SK-N-SH (cell line): ENCODE measurements around the gene IFNG-AS1. TPM values are rescaled to one million over a fixed set of nuclear protein-coding genes. Genes with fewer than 3 reads are reported as not detected.

Experiments used
- CTCF ChIA-PET: fragments of 300-600, 350-600 bp; formaldehyde crosslinking; extraction: SDS; loops from one replicate; lab custom pipeline; 2021; lab: Yijun Ruan, JAX
- POLR2A ChIA-PET: fragments of 350-600 bp; sonication (Branson Sonifier 250); formaldehyde crosslinking; extraction: SDS; loops from one replicate; lab custom pipeline; 2020; ENCODE audit warnings: antibody characterized with exemption, inconsistent platforms; lab: Yijun Ruan, JAX
- DNase-seq: peaks from one replicate; pipeline ENCODE4 v3.0.0; 2012
- H2AFZ ChIP-seq: fragments of 200-600 bp; sonication (generic); 2 replicates; pipeline ENCODE4 v1.8.1; 2016; ENCODE audit warnings: antibody characterized with exemption, mild to moderate bottlenecking, low read depth
- H3F3A ChIP-seq: fragments of 200-600 bp; sonication (generic); replicated peaks from 2 replicates; pipeline ENCODE3; 2016; ENCODE audit warnings: antibody characterized with exemption, mild to moderate bottlenecking; ENCODE audit not compliant: insufficient read depth
- H3K27ac ChIP-seq, 2 experiments: fragments of 200-500 bp in 1 of 2; fragments of 200-600 bp in 1 of 2; sonication (Bioruptor generic) in 1 of 2; sonication (generic), shearing (Covaris generic) in 1 of 2; 2 replicates each; pipeline versions ENCODE4 v1.5.1 to v1.6.1; 2014 to 2016; ENCODE audit warnings: low read depth in 2 of 2, inconsistent platforms in 1 of 2, low read length in 1 of 2, mild to moderate bottlenecking in 1 of 2, mixed read lengths in 1 of 2
- H3K27me3 ChIP-seq: fragments of 200-600 bp; sonication (generic), shearing (Covaris generic); 2 replicates; pipeline ENCODE4 v1.6.1; 2016; ENCODE audit warnings: mixed run types; ENCODE audit not compliant: insufficient read depth
- H3K36me3 ChIP-seq, 2 experiments: fragments of 200-500 bp in 1 of 2; fragments of 200-600 bp in 1 of 2; sonication (Bioruptor generic) in 1 of 2; sonication (generic) in 1 of 2; replicated peaks in 1 of 2; 2 replicates each; pipeline versions ENCODE3 to v1.5.1; 2014 to 2016; ENCODE audit warnings: low read length in 1 of 2, mild to moderate bottlenecking in 1 of 2; ENCODE audit not compliant: insufficient read depth in 2 of 2, control insufficient read depth in 1 of 2
- H3K4me1 ChIP-seq, 2 experiments: fragments of 200-500 bp in 1 of 2; fragments of 200-600 bp in 1 of 2; sonication (Bioruptor generic) in 1 of 2; sonication (generic), shearing (Covaris generic) in 1 of 2; 2 replicates each; pipeline versions ENCODE4 v1.5.1 to v1.6.1; 2014 to 2016; ENCODE audit warnings: low read depth in 1 of 2, low read length in 1 of 2, mixed run types in 1 of 2; ENCODE audit not compliant: insufficient read depth in 2 of 2, control insufficient read depth in 1 of 2
- H3K4me2 ChIP-seq: fragments of 200-600 bp; sonication (generic), shearing (Covaris generic); 2 replicates; pipeline ENCODE4 v1.6.1; 2017; ENCODE audit warnings: mixed run types
- H3K4me3 ChIP-seq, 2 experiments: fragments of 200-500 bp in 1 of 2; fragments of 200-600 bp in 1 of 2; sonication (Bioruptor generic) in 1 of 2; sonication (generic), shearing (Covaris generic) in 1 of 2; 2 replicates each; pipeline versions ENCODE4 v1.5.1 to v1.8.1; 2014 to 2016; ENCODE audit warnings: low read depth in 2 of 2, inconsistent platforms in 1 of 2, low read length in 1 of 2, mild to moderate bottlenecking in 1 of 2, mixed read lengths in 1 of 2, moderate library complexity in 1 of 2
- H3K79me2 ChIP-seq: fragments of 200-600 bp; sonication (generic); 2 replicates; pipeline ENCODE4 v1.8.1; 2017; ENCODE audit warnings: mild to moderate bottlenecking; ENCODE audit not compliant: insufficient read depth
- H3K9ac ChIP-seq: fragments of 200-600 bp; sonication (generic); 2 replicates; pipeline ENCODE4 v1.6.1; 2017; ENCODE audit warnings: mixed run types
- H3K9me2 ChIP-seq: fragments of 200-600 bp; sonication (generic); 2 replicates; pipeline ENCODE4 v1.6.1; 2017; ENCODE audit warnings: mixed run types
- H3K9me3 ChIP-seq: fragments of 200-600 bp; sonication (generic); 2 replicates; pipeline ENCODE4 v1.6.1; 2017; ENCODE audit warnings: mixed run types, mild to moderate bottlenecking, moderate library complexity
- H4K20me1 ChIP-seq: fragments of 200-600 bp; sonication (generic); 2 replicates; pipeline ENCODE4 v1.6.1; 2017; ENCODE audit warnings: mild to moderate bottlenecking, mixed run types; ENCODE audit not compliant: insufficient read depth
- CTCF ChIP-seq: fragments of 200-600 bp; sonication (generic); IDR thresholded peaks from 2 replicates; pipeline ENCODE4 v1.6.1; 2017; ENCODE audit warnings: antibody characterized with exemption, mild to moderate bottlenecking, moderate library complexity
- EZH2phosphoT487 ChIP-seq: fragments of 200-600 bp; sonication (generic); IDR thresholded peaks from 2 replicates; pipeline ENCODE4 v1.6.1; 2017; ENCODE audit warnings: low read depth, mixed run types, mild to moderate bottlenecking, antibody characterized with exemption, moderate library complexity, borderline replicate concordance
- FOXJ3 ChIP-seq: sonication (generic); formaldehyde crosslinking; IDR thresholded peaks from 2 replicates; pipeline ENCODE4 v1.5.1; 2020; ENCODE audit warnings: mild to moderate bottlenecking, missing genetic modification reagents
- GABPA ChIP-seq: IDR thresholded peaks from 2 replicates; pipeline ENCODE4 v1.4.0; 2012; ENCODE audit warnings: low read depth, mild to moderate bottlenecking
- MEF2A ChIP-seq: IDR thresholded peaks from 2 replicates; pipeline ENCODE4 v1.4.0; 2012; ENCODE audit warnings: low read depth, borderline replicate concordance
- POLR2AphosphoS5 ChIP-seq: IDR thresholded peaks from 2 replicates; pipeline ENCODE4 v1.6.1; 2012; ENCODE audit warnings: low read depth, low read length
- RAD21 ChIP-seq: IDR thresholded peaks from 2 replicates; pipeline ENCODE4 v1.6.1; 2012; ENCODE audit warnings: mild to moderate bottlenecking, low read length
- RFX5 ChIP-seq: IDR thresholded peaks from 2 replicates; pipeline ENCODE4 v1.6.1; 2012; ENCODE audit warnings: mild to moderate bottlenecking, improper control_type of control experiment, low read length
- SMC3 ChIP-seq: IDR thresholded peaks from 2 replicates; pipeline ENCODE4 v1.6.1; 2012; ENCODE audit warnings: low read depth, low read length, improper control_type of control experiment
- TAF1 ChIP-seq: IDR thresholded peaks from 2 replicates; pipeline ENCODE4 v1.6.1; 2012; ENCODE audit warnings: low read depth, mild to moderate bottlenecking, low read length, moderate library complexity, borderline replicate concordance
- TCF12 ChIP-seq: IDR thresholded peaks from 2 replicates; pipeline ENCODE4 v1.4.0; 2012
- YY1 ChIP-seq: IDR thresholded peaks from 2 replicates; pipeline ENCODE4 v1.4.0; 2012; ENCODE audit warnings: low read depth, mild to moderate bottlenecking
- WGBS: methylation state at CpG from one replicate; pipeline ENCODE4 v1.1.6; 2017; ENCODE audit warnings: low lambda C conversion rate; 5-methylcytosine and 5-hydroxymethylcytosine counted together
- polyA plus RNA-seq, 3 experiments: library from polyadenylated mRNA; depleted of rRNA; stranded (reverse); fragments of >200 nt; gene quantifications; 2 replicates each; pipeline ENCODE4 v1.2.3, GENCODE V29; 2012
- TF ChIP-seq, protein P1 (sequence below): IDR thresholded peaks from 2 replicates; pipeline ENCODE4; 2012

The IFNG-AS1 gene
- polyA plus RNA-seq, 1 of the 3 experiments (the other 2 are of a cell fraction): not detected

DNA sequence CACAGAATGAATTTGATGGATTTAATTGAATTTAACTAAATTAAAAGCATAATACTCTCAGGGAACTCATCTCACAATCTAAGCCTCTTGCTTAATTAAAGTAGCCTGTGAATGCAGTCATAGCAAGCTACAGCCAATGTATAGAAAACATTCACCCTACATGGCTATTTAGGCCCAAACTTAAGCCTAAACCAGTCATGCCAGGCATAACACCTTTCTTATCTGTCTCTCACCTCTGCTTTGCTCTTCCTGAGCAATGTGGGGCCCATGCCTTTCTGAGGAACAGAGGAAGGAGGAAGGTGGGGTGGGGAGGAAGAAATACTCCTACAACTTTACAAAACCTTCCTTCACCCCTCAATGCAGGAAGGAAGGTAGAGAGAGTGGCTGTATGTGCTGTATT lies 29.1 kb downstream of the IFNG-AS1 start:
- H3K9ac ChIP-seq: no peak overlapping the region
- H3K9me3 ChIP-seq: no peaks in the 10 kb centered on the region
- ChIA-PET POLR2A (no interaction called here), CTCF (interaction anchor here (2.6 kb wide), 1 partner anchor 23 kb away, joined by 6 read pairs; no protein-coding TSS in a partner anchor)
- no peaks in the 10 kb centered on the region for H3F3A ChIP-seq
- no peaks in the 10 kb centered on the region for H3K36me3 ChIP-seq
- no peak overlapping the region for H2AFZ ChIP-seq
- no peak for DNase-seq
- H3K4me1 ChIP-seq: no peaks in the 10 kb centered on the region
- TF ChIP-seq SMC3: no peak
- TF ChIP-seq RAD21: no peak
- TF ChIP-seq CTCF: no peak
- TF ChIP-seq TAF1: no peak
- no peak for TF ChIP-seq GABPA
- no peak for TF ChIP-seq POLR2AphosphoS5
- no peak for TF ChIP-seq EZH2phosphoT487
- no peak for TF ChIP-seq FOXJ3 (CRISPR knock-in tag)
- TF ChIP-seq, protein P1, sequence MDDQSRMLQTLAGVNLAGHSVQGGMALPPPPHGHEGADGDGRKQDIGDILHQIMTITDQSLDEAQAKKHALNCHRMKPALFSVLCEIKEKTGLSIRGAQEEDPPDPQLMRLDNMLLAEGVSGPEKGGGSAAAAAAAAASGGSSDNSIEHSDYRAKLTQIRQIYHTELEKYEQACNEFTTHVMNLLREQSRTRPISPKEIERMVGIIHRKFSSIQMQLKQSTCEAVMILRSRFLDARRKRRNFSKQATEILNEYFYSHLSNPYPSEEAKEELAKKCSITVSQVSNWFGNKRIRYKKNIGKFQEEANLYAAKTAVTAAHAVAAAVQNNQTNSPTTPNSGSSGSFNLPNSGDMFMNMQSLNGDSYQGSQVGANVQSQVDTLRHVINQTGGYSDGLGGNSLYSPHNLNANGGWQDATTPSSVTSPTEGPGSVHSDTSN: no peak
- H3K4me2 ChIP-seq: no peak overlapping the region
- H3K79me2 ChIP-seq: no peaks in the 10 kb centered on the region
- H3K9me2 ChIP-seq: no peaks in the 10 kb centered on the region
- no peaks in the 10 kb centered on the region for H4K20me1 ChIP-seq
- H3K27ac ChIP-seq: no peak overlapping the region
- H3K4me3 ChIP-seq: no peak overlapping the region
- H3K27me3 ChIP-seq: no peaks in the 10 kb centered on the region

GRCh38 chr12:68020049-68020448 lies 30.8 kb downstream of the IFNG-AS1 start:
- no peak overlapping the region for H3K9ac ChIP-seq
- no peak for DNase-seq
- no peaks in the 10 kb centered on the region for H3K27me3 ChIP-seq
- H2AFZ ChIP-seq: no peak overlapping the region
- no peaks in the 10 kb centered on the region for H3K36me3 ChIP-seq
- no peaks in the 10 kb centered on the region for H3K4me1 ChIP-seq
- WGBS: 69% methylated on average over 6 of the region's 6 CpGs
- CTCF ChIA-PET: interaction anchor here (1.1 kb wide), 1 partner anchor 21 kb away, joined by 3 read pairs; no protein-coding TSS in a partner anchor
- no peaks in the 10 kb centered on the region for H3K79me2 ChIP-seq
- H4K20me1 ChIP-seq: no peaks in the 10 kb centered on the region
- H3K9me2 ChIP-seq: no peaks in the 10 kb centered on the region
- no peaks in the 10 kb centered on the region for H3K9me3 ChIP-seq
- H3K4me2 ChIP-seq: no peak overlapping the region
- H3K27ac ChIP-seq: no peak overlapping the region
- POLR2A ChIA-PET: no interaction called here
- TF ChIP-seq RFX5 (no peak), YY1 (no peak), MEF2A (no peak), TCF12 (no peak), GABPA (no peak), POLR2AphosphoS5 (no peak)
- H3K4me3 ChIP-seq: no peak overlapping the region
- no peaks in the 10 kb centered on the region for H3F3A ChIP-seq
